GM23338 (cell line): ENCODE results near the gene GRIA1.

Source experiments
- CTCF ChIP-seq, 2 experiments: fragments of 200-600 bp in 1 of 2; sonication (generic) in 1 of 2; conservative IDR thresholded peaks; 2 replicates each; pipeline versions ENCODE4 v1.5.1 to v1.6.1; 2016 to 2017; ENCODE audit warnings: antibody characterized with exemption in 2 of 2, low read depth in 2 of 2, mild to moderate bottlenecking in 2 of 2, moderate library complexity in 1 of 2
- EZH2 ChIP-seq: fragments of 200-600 bp; sonication (generic); IDR thresholded peaks from one replicate; pipeline ENCODE4 v1.8.0; 2017; ENCODE audit warnings: antibody characterized with exemption, mild to moderate bottlenecking, low read depth; ENCODE audit not compliant: unreplicated experiment
- JUNB ChIP-seq: IDR thresholded peaks from one replicate; pipeline ENCODE4 v1.6.1; 2016; ENCODE audit warnings: antibody characterized with exemption; ENCODE audit not compliant: unreplicated experiment
- POLR2AphosphoS5 ChIP-seq: IDR thresholded peaks from 2 replicates; pipeline ENCODE4 v1.6.1; 2016; ENCODE audit warnings: antibody characterized with exemption, low read depth
- ZNF114 ChIP-seq: fragments of 250-450 bp; sonication (Bioruptor Pico); IDR thresholded peaks from 2 replicates; pipeline ENCODE4 v1.5.0; 2020; ENCODE audit warnings: mild to moderate bottlenecking, moderate library complexity

- TF ChIP-seq POLR2AphosphoS5 = no peak
- no peak for TF ChIP-seq CTCF (conservative IDR thresholded peaks at IDR 0.05; ENCODE audit: low read depth in 2 of 2)
- TF ChIP-seq ZNF114 (CRISPR knock-in tag) = no peak
- no peak for TF ChIP-seq EZH2
- no peak for TF ChIP-seq JUNB
These were observed 129.3 kb downstream of the GRIA1 start for GRCh38 chr5:153619771-153620170.
